ENCODE measurements around the gene NPIPB8. TPM values are rescaled to one million over a fixed set of nuclear protein-coding genes. Genes with fewer than 3 reads are reported as not detected.
"Not testable (repeated sequence)": the region's sequence is repeated elsewhere in the genome, so short reads cannot be mapped to it uniquely, and the experiment has no call there.

The NPIPB8 gene
- total RNA-seq: 0.13 and 0.26 TPM in 2 replicates

- DNase-seq (ENCODE audit: low read depth in 2 of 2): not testable (repeated sequence)
These were observed at the start of gene NPIPB8 for GRCh38 chr16:28637765-28638164. Gene NPIPB8, plus strand, starts transcription at chr16:28638065. Its CDS starts 296 bp downstream, at chr16:28638361.

DNA sequence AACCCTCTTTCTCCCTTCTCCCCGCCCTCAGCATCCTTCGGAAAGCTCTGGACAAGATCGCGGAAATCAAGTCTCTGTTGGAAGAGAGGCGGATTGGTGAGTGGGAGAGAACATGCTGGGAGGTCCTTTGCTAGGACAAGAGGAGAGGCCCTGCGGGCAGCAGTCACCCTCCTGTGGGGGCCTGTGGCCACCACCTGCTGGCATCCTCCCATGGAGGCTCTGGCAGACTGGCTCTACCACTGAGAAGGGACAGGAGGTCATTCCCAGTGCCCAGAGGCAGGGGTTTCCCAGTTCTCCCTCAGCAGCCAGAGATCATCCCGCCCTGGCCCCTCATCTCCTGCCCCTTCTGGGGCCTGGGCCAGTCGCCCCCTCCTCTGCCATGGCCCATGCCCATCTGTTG is 48.8 kb upstream of the NPIPB8 start:
- no peak for DNase-seq (ENCODE audit: low read depth in 2 of 2)

DNA sequence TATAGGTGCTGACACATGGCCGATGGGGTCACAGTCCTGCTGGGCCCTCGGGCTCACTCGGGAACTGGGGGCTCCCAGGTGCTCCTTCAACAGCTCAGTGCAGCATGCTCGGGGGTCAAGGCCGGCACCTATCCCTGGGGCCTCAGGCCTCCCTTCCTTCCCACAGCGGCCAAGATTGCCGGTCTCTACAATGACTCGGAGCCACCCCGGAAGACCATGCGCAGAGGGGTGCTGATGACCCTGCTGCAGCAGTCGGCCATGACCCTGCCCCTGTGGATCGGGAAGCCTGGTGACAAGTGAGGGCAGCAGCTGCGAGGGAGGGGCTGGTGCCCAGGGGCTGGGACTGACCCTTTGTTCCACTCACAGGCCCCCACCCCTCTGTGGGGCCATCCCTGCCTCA is 47.9 kb upstream of the NPIPB8 start:
- no peak for DNase-seq (ENCODE audit: low read depth in 2 of 2)

DNA sequence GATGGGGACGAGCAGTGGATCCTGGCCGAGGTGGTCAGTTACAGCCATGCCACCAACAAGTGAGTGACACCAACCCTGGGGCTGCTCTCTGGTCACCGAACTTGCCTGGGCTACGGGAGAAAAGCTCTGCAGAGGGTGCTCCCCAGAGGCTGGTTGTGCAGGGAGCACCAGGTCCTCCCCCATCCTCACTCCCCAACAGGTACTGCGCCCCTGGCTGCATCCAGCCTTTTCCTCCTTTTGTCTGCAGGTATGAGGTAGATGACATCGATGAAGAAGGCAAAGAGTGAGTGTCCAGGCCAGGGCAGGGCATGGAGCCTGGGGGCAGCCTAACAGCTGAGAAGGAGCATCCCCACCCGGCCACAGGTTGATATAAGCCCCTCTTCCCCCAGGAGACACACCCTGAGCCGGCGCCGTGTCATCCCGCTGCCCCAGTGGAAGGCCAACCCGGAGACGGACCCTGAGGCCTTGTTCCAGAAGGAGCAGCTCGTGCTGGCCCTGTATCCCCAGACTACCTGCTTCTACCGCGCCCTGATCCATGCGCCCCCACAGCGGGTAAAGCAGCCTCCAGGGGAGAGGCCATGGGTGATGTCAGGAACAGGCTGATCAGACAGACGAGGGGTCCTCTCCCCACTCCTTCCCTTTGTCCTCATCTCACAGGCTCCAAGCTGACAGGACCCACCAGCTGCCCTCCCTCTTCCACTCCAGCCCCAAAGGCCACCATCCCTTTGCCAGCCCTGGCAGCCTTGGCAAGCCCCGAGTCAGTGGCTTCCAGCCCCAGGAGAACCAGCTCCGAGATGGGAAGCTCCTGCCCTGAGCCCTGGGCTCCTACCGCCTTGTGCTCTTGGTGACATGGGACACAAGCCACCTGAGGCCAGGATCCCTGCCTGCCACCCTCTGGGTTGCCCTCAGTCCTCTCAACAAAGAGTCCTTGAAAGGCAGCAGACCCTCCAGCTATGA is 47.2 kb upstream of the NPIPB8 start:
- no peak for DNase-seq (ENCODE audit: low read depth in 2 of 2)

GRCh38 chr16:28591355-28591754 is 46.5 kb upstream of the NPIPB8 start:
- DNase-seq (ENCODE audit: low read depth in 2 of 2): no peak

DNA sequence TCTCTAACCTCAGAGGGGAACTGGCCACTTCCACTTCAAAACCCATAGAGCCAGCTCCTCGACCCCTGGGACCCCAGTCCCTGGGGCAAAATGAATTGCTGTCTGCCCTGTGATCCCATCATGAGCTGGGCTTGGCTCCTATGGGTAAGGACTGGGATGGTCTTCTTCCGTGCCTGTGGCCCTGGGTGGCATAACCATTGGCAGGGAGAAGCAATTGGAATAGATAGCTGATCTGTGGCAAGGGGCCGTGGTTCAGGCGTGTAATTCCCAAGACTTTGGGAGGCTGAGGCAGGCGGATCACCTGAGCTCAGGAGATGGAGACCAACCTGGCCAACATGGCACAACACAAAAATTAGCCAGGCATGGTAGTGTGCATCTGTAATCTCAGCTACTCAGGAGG is 45.4 kb upstream of the NPIPB8 start:
- no peak for DNase-seq (ENCODE audit: low read depth in 2 of 2)

- DNase-seq (ENCODE audit: low read depth in 2 of 2): no peak
These were observed 44.8 kb upstream of the NPIPB8 start for GRCh38 chr16:28592979-28593553.

GRCh38 chr16:28595451-28595850 is 42.4 kb upstream of the NPIPB8 start:
- DNase-seq (ENCODE audit: low read depth in 2 of 2): not testable (repeated sequence)

- DNase-seq (ENCODE audit: low read depth in 2 of 2): no peak
These were observed 41.7 kb upstream of the NPIPB8 start for GRCh38 chr16:28596115-28596630.

DNA sequence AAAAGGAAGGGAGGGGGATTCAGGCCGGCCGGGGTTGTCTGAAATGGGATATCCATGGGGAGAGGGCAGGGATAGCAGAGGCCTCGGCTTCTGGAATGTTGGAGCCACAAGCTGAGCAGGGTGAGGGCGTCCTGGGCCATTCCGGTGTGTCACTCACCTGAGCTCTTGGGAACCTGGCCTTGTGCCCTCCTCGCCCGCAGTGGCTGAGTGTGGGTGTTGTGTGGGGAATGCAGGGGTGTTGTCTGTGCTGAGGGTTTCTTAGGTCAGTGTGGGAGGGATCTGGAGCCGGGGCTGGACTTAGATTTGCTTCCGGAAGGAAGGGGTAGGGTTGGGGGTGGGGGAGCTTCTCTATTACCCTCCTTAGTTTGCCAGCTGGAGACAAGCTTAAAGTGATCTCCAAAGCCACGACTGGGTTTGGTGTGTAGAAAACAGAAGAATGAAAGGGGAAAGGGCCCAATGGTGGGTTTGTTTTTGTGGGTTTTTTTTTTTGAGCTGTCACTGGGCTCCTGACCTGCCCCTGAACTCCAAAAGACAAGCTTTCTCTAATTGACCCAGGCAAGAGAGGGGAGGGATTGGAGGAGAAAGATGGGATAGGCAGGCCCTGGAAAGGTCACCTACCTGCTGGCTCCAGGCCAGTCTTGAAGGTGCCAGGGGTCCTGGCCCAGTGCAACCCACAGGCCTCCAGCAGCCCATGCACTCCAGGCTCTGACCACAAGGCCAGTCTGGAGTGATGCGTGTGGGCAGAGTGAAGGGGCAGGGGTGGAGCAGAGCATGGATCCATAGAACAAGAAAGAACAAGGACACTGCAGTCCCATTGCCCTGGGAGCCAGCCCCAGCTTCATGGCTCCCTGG is 40.8 kb upstream of the NPIPB8 start, which contains the start of gene SULT1A2:
SULT1A2 (minus strand) TSS at position 211 of the 852 bp plus-strand sequence. CDS start 1,120 bp downstream, outside the sequence.
- no peak for DNase-seq (ENCODE audit: low read depth in 2 of 2)

DNA sequence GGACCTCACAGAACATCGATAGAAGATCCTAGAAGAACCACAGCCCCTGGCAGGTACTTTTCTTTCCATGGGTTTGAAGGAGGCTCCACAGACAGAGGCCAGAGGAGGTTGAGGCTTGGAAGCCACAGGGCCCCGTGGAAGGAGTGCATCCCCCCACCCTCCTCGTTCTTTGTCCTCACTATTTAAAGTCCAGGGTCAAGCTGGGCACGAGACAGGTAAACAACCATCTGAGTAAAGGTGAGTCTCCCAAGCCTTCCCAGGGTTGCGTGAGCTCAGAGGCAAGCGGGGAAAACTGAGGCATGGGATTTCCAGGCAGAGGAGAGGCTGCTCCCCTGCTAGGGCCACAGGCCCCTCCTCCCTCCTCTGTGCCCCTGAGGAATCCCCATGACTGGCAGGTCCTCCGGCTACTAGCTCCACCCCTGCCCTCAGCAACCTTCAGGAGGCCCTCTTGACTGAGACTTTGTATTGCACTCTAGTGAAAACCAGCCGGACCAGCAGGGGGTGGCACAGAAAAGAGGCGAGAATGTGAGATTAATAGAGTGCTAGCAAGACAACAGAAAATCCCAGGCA is 40.1 kb upstream of the NPIPB8 start:
- DNase-seq (ENCODE audit: low read depth in 2 of 2): no peak

DNA sequence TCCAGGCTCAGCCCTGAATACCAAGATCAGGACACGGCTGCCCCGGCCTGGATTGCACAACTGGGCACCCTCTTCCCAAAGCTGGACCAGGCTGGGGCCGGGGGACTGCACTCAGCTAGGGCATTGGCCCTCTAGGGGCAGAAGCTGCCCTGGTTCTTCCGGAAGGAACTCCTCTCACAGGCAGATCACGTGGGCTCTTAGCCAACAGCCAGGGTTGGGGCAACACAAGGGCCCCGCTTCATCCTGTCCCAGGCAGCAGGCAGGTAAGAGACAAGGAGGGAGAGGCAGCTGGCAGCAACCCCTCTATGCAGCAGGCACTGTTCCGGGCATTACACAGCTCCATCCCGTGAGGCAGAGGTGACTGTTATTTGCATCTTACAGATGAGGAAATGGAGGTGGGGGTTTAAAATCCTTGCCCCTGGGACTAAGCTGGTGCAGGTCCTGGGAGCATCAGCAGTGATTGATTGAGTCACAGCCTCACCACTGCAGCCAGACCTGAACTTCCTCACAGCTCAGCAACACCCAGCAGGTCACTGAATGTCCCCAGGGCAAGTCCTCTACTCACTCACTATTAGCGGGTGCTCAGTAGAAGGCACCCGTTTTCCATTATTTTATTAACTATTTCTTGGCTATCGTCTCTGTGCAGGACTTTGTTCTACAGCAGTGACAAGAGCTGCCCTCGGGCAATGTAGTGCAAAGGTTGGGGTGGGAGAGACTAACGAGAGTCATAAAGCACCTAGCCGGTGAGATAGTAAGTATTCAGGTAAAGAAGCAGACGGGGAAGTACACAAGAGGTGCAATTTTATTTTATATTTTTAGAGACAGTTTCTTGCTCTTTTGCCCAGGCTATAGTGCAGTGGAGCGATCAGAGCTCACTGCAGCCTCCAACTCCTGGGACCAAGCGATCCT is 38.2 kb upstream of the NPIPB8 start:
- DNase-seq (ENCODE audit: low read depth in 2 of 2): not testable (repeated sequence)

DNA sequence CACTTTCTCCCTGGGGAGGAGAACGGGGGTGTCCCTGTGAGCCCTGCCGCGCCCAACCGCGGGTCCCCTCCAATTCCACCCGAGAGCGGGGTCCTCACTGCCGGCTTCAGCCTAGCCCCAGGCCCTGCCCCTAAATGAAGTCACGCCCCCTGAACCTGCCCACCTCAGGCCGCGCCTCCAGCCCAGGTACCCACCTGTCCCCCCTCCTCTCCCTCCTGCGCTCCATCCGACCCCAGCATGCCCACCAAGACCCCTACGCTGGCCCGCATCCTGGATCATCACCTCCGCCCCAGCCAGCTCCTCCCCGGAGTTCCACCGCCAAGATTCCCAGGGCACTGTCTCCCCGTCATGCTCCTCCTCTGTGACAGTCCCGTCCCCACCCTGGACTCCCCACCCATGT is 36.9 kb upstream of the NPIPB8 start:
- DNase-seq (ENCODE audit: low read depth in 2 of 2): not testable (repeated sequence)

DNA sequence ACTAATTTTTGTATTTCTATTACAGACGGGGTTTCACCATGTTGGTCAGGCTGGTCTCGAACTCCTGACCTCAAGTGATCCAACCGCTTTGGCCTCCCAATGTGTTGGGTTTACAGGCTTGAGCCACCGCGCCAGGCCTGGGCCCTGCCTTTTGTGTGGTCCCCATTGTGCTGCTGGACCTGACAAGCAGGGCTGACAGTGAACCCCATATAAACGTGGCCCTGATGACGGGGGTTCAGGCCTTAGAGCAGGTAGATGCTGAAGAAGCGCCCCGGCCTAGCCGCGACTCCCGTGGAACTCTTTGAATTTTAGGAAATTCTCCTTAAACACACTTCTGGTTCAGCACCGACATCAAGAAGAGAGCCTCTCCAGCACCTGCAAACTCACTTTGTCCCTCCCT is 36.3 kb upstream of the NPIPB8 start:
- not testable (repeated sequence) for DNase-seq (ENCODE audit: low read depth in 2 of 2)

GRCh38 chr16:28602062-28602461 is 35.8 kb upstream of the NPIPB8 start:
- not testable (repeated sequence) for DNase-seq (ENCODE audit: low read depth in 2 of 2)

GRCh38 chr16:28602529-28602928 is 35.3 kb upstream of the NPIPB8 start:
- no peak for DNase-seq (ENCODE audit: low read depth in 2 of 2)

GRCh38 chr16:28603381-28604185 is 34.3 kb upstream of the NPIPB8 start:
- no peak for DNase-seq (ENCODE audit: low read depth in 2 of 2)

- no peak for DNase-seq (ENCODE audit: low read depth in 2 of 2)
These were observed 33.7 kb upstream of the NPIPB8 start for GRCh38 chr16:28604186-28604565.
